Left colon (tissue), 2 donors: Measurements from ENCODE around the gene DNAJB6. TPM values are rescaled to one million over a fixed set of nuclear protein-coding genes. Genes with fewer than 3 reads are reported as not detected.

Experiments
- total RNA-seq, 2 donors: library from RNA; stranded (reverse); fragmentation: NEBNext Ultra II Directional; extraction: Animal tissue kit (Norgen Biotek cat#: 25700); gene quantifications; one replicate each; pipeline ENCODE4 v1.2.1, GENCODE V29; 2021
- donor health status: DM: no; HTN: no; CAD: no.
- donor health status: DM: yes; HTN: yes; CAD: no.

Gene DNAJB6
- total RNA-seq, 2 donors from 2014 or later: 68.8 to 83.5 TPM

Other genes with a start within 250 kb of the DNAJB6 start
- gene UBE3C, start 198.1 kb upstream of the DNAJB6 start, total RNA-seq: 10 to 100 TPM; 54.4 to 71.8 TPM